Caki2 (cell line): Measurements from ENCODE around the gene CCDC85C. TPM values are rescaled to one million over a fixed set of nuclear protein-coding genes. Genes with fewer than 3 reads are reported as not detected.

Source experiments
- DNase-seq: peaks from one replicate; pipeline ENCODE4 v3.0.0-alpha.2; 2015; ENCODE audit warnings: low read depth
- in situ Hi-C: cut with HindIII; loops from 2 replicates; pipeline ENCODE4 v1.10.0; 2016; ENCODE audit warnings: low sequenced_read_pairs, low pct_unique_long_range_greater_than_20kb, mixed read lengths
- total RNA-seq: library from RNA; depleted of rRNA; stranded (reverse); fragments of >200 nt; shearing (Covaris generic); gene quantifications from 2 replicates; pipeline ENCODE4 v1.2.3, GENCODE V29; 2014; ENCODE audit warnings: low replicate concordance

Gene CCDC85C
- total RNA-seq, 1 experiment from 2014 or later, result 21.6 TPM

GRCh38 chr14:99568567-99569560, 35.1 kb downstream of the CCDC85C start:
- DNase-seq, result peak; percentile 40
- in situ Hi-C loops, result no loop called here

GRCh38 chr14:99566390-99567354, 37.3 kb downstream of the CCDC85C start:
- DNase-seq, result no peak
- in situ Hi-C loops, result no loop called here

GRCh38 chr14:99566009-99566389, 38.0 kb downstream of the CCDC85C start:
- in situ Hi-C loops, result no loop called here

GRCh38 chr14:99565383-99565782, 38.6 kb downstream of the CCDC85C start:
- in situ Hi-C loops, result no loop called here
- no peak for DNase-seq

More at GRCh38 chr14:99566009-99566389, 38.0 kb downstream of the CCDC85C start:
- DNase-seq, result no peak

GRCh38 chr14:99564926-99565259, 39.1 kb downstream of the CCDC85C start:
- in situ Hi-C loops, result no loop called here
- DNase-seq, result no peak

GRCh38 chr14:99564256-99564925, 39.6 kb downstream of the CCDC85C start:
- in situ Hi-C loops, result no loop called here
- DNase-seq, result peak; percentile 39

- no peak for DNase-seq
- in situ Hi-C loops, result no loop called here
Observed at GRCh38 chr14:99563749-99564129, 40.3 kb downstream of the CCDC85C start.

- DNase-seq, result peak; percentile 69
Observed at GRCh38 chr14:99562856-99563748, 40.9 kb downstream of the CCDC85C start.

GRCh38 chr14:99561864-99562263, 42.1 kb downstream of the CCDC85C start:
- in situ Hi-C loops, result no loop called here
- no peak for DNase-seq

More at GRCh38 chr14:99562856-99563748, 40.9 kb downstream of the CCDC85C start:
- in situ Hi-C loops, result no loop called here

- in situ Hi-C loops, result no loop called here
Observed at GRCh38 chr14:99560922-99561683, 42.9 kb downstream of the CCDC85C start.

GRCh38 chr14:99560403-99560802, 43.6 kb downstream of the CCDC85C start:
- in situ Hi-C loops, result no loop called here
- no peak for DNase-seq

More at GRCh38 chr14:99560922-99561683, 42.9 kb downstream of the CCDC85C start:
- no peak for DNase-seq

GRCh38 chr14:99559286-99559990, 44.6 kb downstream of the CCDC85C start:
- in situ Hi-C loops, result no loop called here
- no peak for DNase-seq

- DNase-seq, result no peak
- in situ Hi-C loops, result no loop called here
Observed at GRCh38 chr14:99556134-99556791, 47.7 kb downstream of the CCDC85C start.

- no peak for DNase-seq
- in situ Hi-C loops, result no loop called here
Observed at GRCh38 chr14:99554757-99555531, 49.1 kb downstream of the CCDC85C start.

GRCh38 chr14:99554184-99554583, 49.8 kb downstream of the CCDC85C start:
- DNase-seq, result no peak
- in situ Hi-C loops, result no loop called here
